ENCODE results near the gene KNOP1. TPM values are rescaled to one million over a fixed set of nuclear protein-coding genes. Genes with fewer than 3 reads are reported as not detected.

KNOP1 gene
- total RNA-seq, 1 experiment from 2014 or later: 70.1 TPM

- ATAC-seq (no peak), DNase-seq (ENCODE audit: low read depth, low spot score) (no peak)
- ChIA-PET POLR2A (no interaction called here), CTCF (no interaction called here)
- H3K9me3 ChIP-seq (ENCODE audit: control insufficient read depth, insufficient read depth, low read depth, low read length): no peaks in the 10 kb centered on the region
- no peaks in the 10 kb centered on the region for H3K27me3 ChIP-seq (ENCODE audit: control insufficient read depth, insufficient read depth, low read length)
- in situ Hi-C loops (cut with HindIII; ENCODE audit: low pct_unique_long_range_greater_than_20kb, low sequenced_read_pairs): no loop called here
- TF ChIP-seq CTCF (IDR thresholded peaks at IDR 0.05) (no peak), TCF7L2 (IDR thresholded peaks at IDR 0.05; ENCODE audit: low read depth, low read length) (no peak), SIN3A (IDR thresholded peaks at IDR 0.05; ENCODE audit: borderline replicate concordance, insufficient read depth, low read depth, low read length) (no peak), REST (IDR thresholded peaks at IDR 0.05; ENCODE audit: insufficient read depth in 1 of 2, low read depth in 2 of 2, low read length in 1 of 2) (no peak), POLR2AphosphoS5 (IDR thresholded peaks at IDR 0.05; ENCODE audit: low read depth, low read length) (no peak)
- H3K4me1 ChIP-seq (ENCODE audit: control insufficient read depth, insufficient read depth, low read length): no peaks in the 10 kb centered on the region
- BruUV-seq (replicated peaks): no TSS peak
- peak overlapping the region; percentile 23; the same call in 1 of the 2 replicates for H3K27ac ChIP-seq (ENCODE audit: low read length)
- intact Hi-C loops (cut with micrococcal nuclease; ENCODE audit: unreplicated experiment): no loop called here
- H3K36me3 ChIP-seq (ENCODE audit: control insufficient read depth, insufficient read depth, low read length): no peaks in the 10 kb centered on the region
- H3K4me3 ChIP-seq (ENCODE audit: low read depth in 2 of 2, low read length in 2 of 2): no peak overlapping the region
Measured at GRCh38 chr16:19757762-19758595, 40.0 kb upstream of the KNOP1 start.

- intact Hi-C loops (cut with micrococcal nuclease; ENCODE audit: unreplicated experiment): no loop called here
- ATAC-seq (no peak), DNase-seq (ENCODE audit: low read depth, low spot score) (no peak)
- ChIA-PET CTCF (no interaction called here), POLR2A (no interaction called here)
- Histone ChIP-seq H3K9me3 (ENCODE audit: control insufficient read depth, insufficient read depth, low read depth, low read length) (no peaks in the 10 kb centered on the region), H3K36me3 (ENCODE audit: control insufficient read depth, insufficient read depth, low read length) (no peaks in the 10 kb centered on the region), H3K27me3 (ENCODE audit: control insufficient read depth, insufficient read depth, low read length) (no peaks in the 10 kb centered on the region), H3K4me1 (ENCODE audit: control insufficient read depth, insufficient read depth, low read length) (no peaks in the 10 kb centered on the region), H3K4me3 (ENCODE audit: low read depth in 2 of 2, low read length in 2 of 2) (no peak overlapping the region), H3K27ac (ENCODE audit: low read length) (no peak overlapping the region)
- TF ChIP-seq POLR2AphosphoS5 (IDR thresholded peaks at IDR 0.05; ENCODE audit: low read depth, low read length): no peak
- TF ChIP-seq SIN3A (IDR thresholded peaks at IDR 0.05; ENCODE audit: borderline replicate concordance, insufficient read depth, low read depth, low read length): no peak
- TF ChIP-seq TCF7L2 (IDR thresholded peaks at IDR 0.05; ENCODE audit: low read depth, low read length): no peak
- TF ChIP-seq REST (IDR thresholded peaks at IDR 0.05; ENCODE audit: insufficient read depth in 1 of 2, low read depth in 2 of 2, low read length in 1 of 2): no peak
- no peak for TF ChIP-seq CTCF (IDR thresholded peaks at IDR 0.05)
- no TSS peak for BruUV-seq (replicated peaks)
- in situ Hi-C loops (cut with HindIII; ENCODE audit: low pct_unique_long_range_greater_than_20kb, low sequenced_read_pairs): no loop called here
Measured at GRCh38 chr16:19757026-19757425, 39.0 kb upstream of the KNOP1 start.
